ENCODE results near the gene UNC45B. TPM values are rescaled to one million over a fixed set of nuclear protein-coding genes. Genes with fewer than 3 reads are reported as not detected.

The UNC45B gene
- total RNA-seq, 2 donors from 2014 or later = not detected

- Histone ChIP-seq H3K4me3 (no peak overlapping the region), H3K9me3 (no peaks in the 10 kb centered on the region), H3K36me3 (no peaks in the 10 kb centered on the region), H3K27me3 (no peaks in the 10 kb centered on the region), H3K4me1 (no peaks in the 10 kb centered on the region), H3K9ac (ENCODE audit: low read depth in 2 of 2, low read length in 2 of 2) (no peak overlapping the region), H3K27ac (no peak overlapping the region)
- intact Hi-C loops (cut with DNase I) = no loop called here
- TF ChIP-seq CTCF (IDR thresholded peaks at IDR 0.05) = no peak
- no peak for DNase-seq
These were observed 38.2 kb downstream of the UNC45B start for GRCh38 chr17:35185849-35186248.

- Histone ChIP-seq H3K4me3 (no peak overlapping the region), H3K27ac (no peak overlapping the region), H3K9ac (ENCODE audit: low read depth in 2 of 2, low read length in 2 of 2) (no peak overlapping the region), H3K4me1 (no peaks in the 10 kb centered on the region), H3K27me3 (no peaks in the 10 kb centered on the region), H3K9me3 (no peaks in the 10 kb centered on the region), H3K36me3 (no peaks in the 10 kb centered on the region)
- intact Hi-C loops (cut with DNase I) = no loop called here
- no peak for TF ChIP-seq CTCF (IDR thresholded peaks at IDR 0.05)
- DNase-seq = no peak
These were observed 39.9 kb downstream of the UNC45B start for GRCh38 chr17:35187481-35187880.

- Histone ChIP-seq H3K27me3 (no peaks in the 10 kb centered on the region), H3K27ac (no peak overlapping the region)
- DNase-seq = no peak
These were observed 40.5 kb downstream of the UNC45B start for GRCh38 chr17:35188111-35188510.

GRCh38 chr17:35189291-35189690, 41.7 kb downstream of the UNC45B start:
- H3K4me3 ChIP-seq = no peak overlapping the region
- intact Hi-C loops (cut with DNase I) = no loop called here
- H3K4me1 ChIP-seq = no peaks in the 10 kb centered on the region
- no peak for DNase-seq
- no peak overlapping the region for H3K9ac ChIP-seq (ENCODE audit: low read depth in 2 of 2, low read length in 2 of 2)
- no peaks in the 10 kb centered on the region for H3K27me3 ChIP-seq
- H3K27ac ChIP-seq = no peak overlapping the region
- no peaks in the 10 kb centered on the region for H3K9me3 ChIP-seq
- H3K36me3 ChIP-seq = no peaks in the 10 kb centered on the region
- TF ChIP-seq CTCF (IDR thresholded peaks at IDR 0.05) = no peak

More at GRCh38 chr17:35188111-35188510, 40.5 kb downstream of the UNC45B start:
- intact Hi-C loops (cut with DNase I) = no loop called here
- Histone ChIP-seq H3K9me3 (no peaks in the 10 kb centered on the region), H3K4me1 (no peaks in the 10 kb centered on the region), H3K36me3 (no peaks in the 10 kb centered on the region), H3K4me3 (no peak overlapping the region), H3K9ac (ENCODE audit: low read depth in 2 of 2, low read length in 2 of 2) (no peak overlapping the region)
- TF ChIP-seq CTCF (IDR thresholded peaks at IDR 0.05) = no peak

GRCh38 chr17:35191001-35191695, 43.5 kb downstream of the UNC45B start:
- Histone ChIP-seq H3K27ac (no peak overlapping the region), H3K4me3 (no peak overlapping the region), H3K36me3 (no peaks in the 10 kb centered on the region), H3K27me3 (no peaks in the 10 kb centered on the region), H3K4me1 (no peaks in the 10 kb centered on the region), H3K9ac (ENCODE audit: low read depth in 2 of 2, low read length in 2 of 2) (no peak overlapping the region), H3K9me3 (no peaks in the 10 kb centered on the region)
- intact Hi-C loops (cut with DNase I) = no loop called here
- no peak for TF ChIP-seq CTCF (IDR thresholded peaks at IDR 0.05)
- no peak for DNase-seq

Measured in colonic mucosa (tissue), 4 donors.